Measurements from ENCODE around the gene PKD2L2. TPM values are rescaled to one million over a fixed set of nuclear protein-coding genes. Genes with fewer than 3 reads are reported as not detected.

The PKD2L2 gene
- polyA plus RNA-seq, 2 donors: 0.02 TPM; not detected in 1

DNA sequence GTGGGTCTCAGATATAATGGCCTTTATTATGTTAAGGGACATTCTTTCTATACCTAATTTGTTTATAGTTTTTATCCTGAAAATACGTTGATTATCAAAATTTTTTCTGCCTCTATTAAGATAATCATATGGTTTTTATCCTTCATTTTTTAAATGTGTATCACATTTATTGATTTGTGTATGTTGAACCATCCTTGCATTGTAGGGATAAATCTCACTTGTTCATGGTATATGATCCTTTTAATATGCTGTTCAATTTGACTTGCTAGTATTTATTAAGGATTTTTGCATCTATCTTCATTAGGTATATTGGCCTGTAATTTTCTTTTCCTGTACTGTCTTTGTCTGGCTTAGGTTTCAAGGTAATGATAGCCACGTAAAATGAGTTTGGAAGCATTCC is 25.5 kb downstream of the PKD2L2 start:
- Histone ChIP-seq H3K27me3 (ENCODE audit: control insufficient read depth in 1 of 2, insufficient read depth in 2 of 2, low read length in 2 of 2) (no peaks in the 10 kb centered on the region), H3K9me3 (ENCODE audit: control insufficient read depth in 2 of 2, insufficient read depth in 1 of 2, low read depth in 1 of 2, low read length in 1 of 2) (no peaks in the 10 kb centered on the region), H3K4me1 (ENCODE audit: control insufficient read depth in 2 of 2, insufficient read depth in 2 of 2, low read length in 1 of 2) (no peaks in the 10 kb centered on the region), H3K27ac (ENCODE audit: low read depth in 2 of 2, low read length in 1 of 2) (no peak overlapping the region), H3K4me3 (ENCODE audit: low read depth in 1 of 2, low read length in 2 of 2) (no peak overlapping the region), H3K36me3 (ENCODE audit: control insufficient read depth in 2 of 2, insufficient read depth in 2 of 2, low read length in 1 of 2) (no peaks in the 10 kb centered on the region)
- WGBS, 2 donors: 71 to 81% methylated on average over 2 of the region's 2 CpGs

DNA sequence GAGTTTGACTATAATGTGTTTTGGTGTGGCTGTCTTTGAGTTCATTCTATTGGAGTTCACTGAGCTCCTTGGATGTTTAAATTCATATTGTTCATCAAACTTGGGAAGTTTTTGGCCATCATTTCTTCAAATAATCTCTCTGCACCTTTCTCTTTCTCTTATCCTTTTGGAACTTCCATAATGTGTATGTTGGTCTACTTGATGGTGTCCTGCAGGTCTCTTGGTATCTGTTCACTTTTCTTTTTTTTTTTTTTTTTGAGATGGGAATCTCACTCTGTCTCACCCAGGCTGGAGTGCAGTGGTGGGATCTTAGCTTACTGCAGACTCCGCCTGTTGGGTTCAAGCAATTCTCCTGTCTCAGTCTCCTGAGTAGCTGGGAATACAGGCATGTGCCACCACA is 27.7 kb downstream of the PKD2L2 start:
- Histone ChIP-seq H3K4me3 (ENCODE audit: low read depth in 1 of 2, low read length in 2 of 2) (no peak overlapping the region), H3K9me3 (ENCODE audit: control insufficient read depth in 2 of 2, insufficient read depth in 1 of 2, low read depth in 1 of 2, low read length in 1 of 2) (no peaks in the 10 kb centered on the region), H3K27ac (ENCODE audit: low read depth in 2 of 2, low read length in 1 of 2) (no peak overlapping the region), H3K4me1 (ENCODE audit: control insufficient read depth in 2 of 2, insufficient read depth in 2 of 2, low read length in 1 of 2) (no peaks in the 10 kb centered on the region), H3K27me3 (ENCODE audit: control insufficient read depth in 1 of 2, insufficient read depth in 2 of 2, low read length in 2 of 2) (no peaks in the 10 kb centered on the region), H3K36me3 (ENCODE audit: control insufficient read depth in 2 of 2, insufficient read depth in 2 of 2, low read length in 1 of 2) (no peaks in the 10 kb centered on the region)
- WGBS, 2 donors: 47 to 100% methylated on average over 1 of the region's 1 CpG

DNA sequence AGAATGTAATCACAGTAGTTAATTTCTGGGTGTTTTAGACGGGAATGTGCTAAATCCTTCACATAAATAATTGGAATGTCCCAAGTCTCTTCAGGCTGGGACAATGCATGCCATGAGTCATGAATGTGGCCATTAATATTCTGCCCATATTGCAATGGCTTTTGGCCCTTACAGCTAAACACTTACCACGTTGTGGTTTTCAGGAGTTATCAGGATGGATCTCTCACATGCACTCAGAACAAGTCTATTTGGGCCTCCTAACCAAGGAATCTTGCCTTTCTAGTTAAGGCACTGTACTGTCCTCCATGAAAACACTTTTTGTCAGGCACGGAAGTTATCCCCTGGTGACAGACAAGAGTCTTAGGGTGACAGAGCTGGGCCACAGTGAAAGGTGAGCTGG is 32.7 kb downstream of the PKD2L2 start:
- Histone ChIP-seq H3K4me3 (ENCODE audit: low read depth in 1 of 2, low read length in 2 of 2) (no peak overlapping the region), H3K27me3 (ENCODE audit: control insufficient read depth in 1 of 2, insufficient read depth in 2 of 2, low read length in 2 of 2) (no peaks in the 10 kb centered on the region), H3K36me3 (ENCODE audit: control insufficient read depth in 2 of 2, insufficient read depth in 2 of 2, low read length in 1 of 2) (no peaks in the 10 kb centered on the region), H3K4me1 (ENCODE audit: control insufficient read depth in 2 of 2, insufficient read depth in 2 of 2, low read length in 1 of 2) (no peaks in the 10 kb centered on the region), H3K9me3 (ENCODE audit: control insufficient read depth in 2 of 2, insufficient read depth in 1 of 2, low read depth in 1 of 2, low read length in 1 of 2) (no peaks in the 10 kb centered on the region), H3K27ac (ENCODE audit: low read depth in 2 of 2, low read length in 1 of 2) (no peak overlapping the region)
- 47 to 51% methylated on average over 3 of the region's 3 CpGs for WGBS, 2 donors

DNA sequence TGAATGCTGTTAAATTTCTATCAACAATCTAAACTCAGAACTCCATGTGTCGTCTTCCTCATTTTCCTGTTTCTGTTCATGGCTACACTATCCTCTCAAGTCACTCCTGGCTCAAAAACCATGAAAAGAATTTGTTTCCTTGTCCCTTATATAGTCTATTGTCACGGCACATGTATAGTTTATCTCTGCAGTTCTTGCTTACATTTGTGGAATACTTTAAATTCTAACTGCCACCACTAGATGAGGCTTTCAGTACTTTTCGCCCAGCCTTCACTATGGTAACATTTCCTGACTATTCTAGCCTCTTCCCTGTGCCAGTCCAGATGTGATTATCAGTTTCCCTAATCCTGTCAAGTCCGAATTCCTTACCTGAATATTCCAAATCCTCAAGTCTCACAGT is 34.6 kb downstream of the PKD2L2 start:
- WGBS, 2 donors: 52 to 53% methylated on average over 4 of the region's 4 CpGs
- Histone ChIP-seq H3K27ac (ENCODE audit: low read depth in 2 of 2, low read length in 1 of 2) (no peak overlapping the region), H3K4me3 (ENCODE audit: low read depth in 1 of 2, low read length in 2 of 2) (no peak overlapping the region), H3K36me3 (ENCODE audit: control insufficient read depth in 2 of 2, insufficient read depth in 2 of 2, low read length in 1 of 2) (no peaks in the 10 kb centered on the region), H3K9me3 (ENCODE audit: control insufficient read depth in 2 of 2, insufficient read depth in 1 of 2, low read depth in 1 of 2, low read length in 1 of 2) (no peaks in the 10 kb centered on the region), H3K4me1 (ENCODE audit: control insufficient read depth in 2 of 2, insufficient read depth in 2 of 2, low read length in 1 of 2) (no peaks in the 10 kb centered on the region), H3K27me3 (ENCODE audit: control insufficient read depth in 1 of 2, insufficient read depth in 2 of 2, low read length in 2 of 2) (no peaks in the 10 kb centered on the region)

DNA sequence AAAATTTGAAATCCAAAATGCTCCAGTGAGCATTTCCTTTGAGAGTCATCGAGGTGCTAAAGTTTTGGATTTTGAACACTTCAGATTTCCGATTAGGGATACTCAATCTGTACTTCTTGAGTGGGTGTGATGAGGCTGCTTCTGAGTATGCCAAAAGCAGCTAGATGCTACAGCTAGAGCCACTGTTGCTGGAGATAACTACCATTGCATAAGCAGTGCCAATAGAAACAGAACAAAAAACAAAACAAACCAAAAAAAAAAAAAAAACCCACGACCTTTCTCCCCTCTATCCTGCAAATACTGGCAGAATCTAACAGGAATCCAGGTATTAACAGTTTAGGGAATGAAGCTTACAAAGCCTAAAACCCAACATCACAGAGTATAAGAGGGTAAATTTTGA is 43.5 kb downstream of the PKD2L2 start:
- Histone ChIP-seq H3K36me3 (ENCODE audit: control insufficient read depth in 2 of 2, insufficient read depth in 2 of 2, low read length in 1 of 2) (no peaks in the 10 kb centered on the region), H3K4me3 (ENCODE audit: low read depth in 1 of 2, low read length in 2 of 2) (no peak overlapping the region), H3K9me3 (ENCODE audit: control insufficient read depth in 2 of 2, insufficient read depth in 1 of 2, low read depth in 1 of 2, low read length in 1 of 2) (no peaks in the 10 kb centered on the region), H3K27me3 (ENCODE audit: control insufficient read depth in 1 of 2, insufficient read depth in 2 of 2, low read length in 2 of 2) (no peaks in the 10 kb centered on the region), H3K4me1 (ENCODE audit: control insufficient read depth in 2 of 2, insufficient read depth in 2 of 2, low read length in 1 of 2) (no peaks in the 10 kb centered on the region), H3K27ac (ENCODE audit: low read depth in 2 of 2, low read length in 1 of 2) (no peak overlapping the region)
- 67 to 69% methylated on average over 3 of the region's 3 CpGs for WGBS, 2 donors

DNA sequence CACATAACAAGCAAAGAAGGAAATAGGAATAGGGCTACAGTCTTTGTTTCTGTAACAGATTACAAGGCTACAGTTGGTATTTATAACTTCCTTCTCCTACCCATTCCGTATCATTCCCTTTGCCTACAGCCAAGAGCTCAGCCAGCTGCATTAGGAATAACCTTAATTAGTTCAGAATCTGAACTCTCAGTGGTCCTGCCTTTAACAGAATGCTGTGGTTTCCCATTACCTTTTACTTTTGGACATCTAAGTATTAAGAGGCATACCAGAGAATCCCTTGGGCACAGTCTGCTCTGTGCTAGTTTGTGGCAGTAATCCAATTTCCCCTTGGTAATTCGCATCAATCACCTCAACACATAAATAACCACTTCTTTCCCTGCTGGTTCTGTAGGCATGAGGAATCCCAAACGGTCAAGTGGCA is 44.2 kb downstream of the PKD2L2 start:
- no peaks in the 10 kb centered on the region for H3K4me1 ChIP-seq (ENCODE audit: control insufficient read depth in 2 of 2, insufficient read depth in 2 of 2, low read length in 1 of 2)
- H3K27ac ChIP-seq (ENCODE audit: low read depth in 2 of 2, low read length in 1 of 2): no peak overlapping the region
- H3K36me3 ChIP-seq (ENCODE audit: control insufficient read depth in 2 of 2, insufficient read depth in 2 of 2, low read length in 1 of 2): no peaks in the 10 kb centered on the region
- H3K27me3 ChIP-seq (ENCODE audit: control insufficient read depth in 1 of 2, insufficient read depth in 2 of 2, low read length in 2 of 2): no peaks in the 10 kb centered on the region
- WGBS, 2 donors: 44% methylated on average over 3 of the region's 3 CpGs
- H3K9me3 ChIP-seq (ENCODE audit: control insufficient read depth in 2 of 2, insufficient read depth in 1 of 2, low read depth in 1 of 2, low read length in 1 of 2): no peaks in the 10 kb centered on the region
- no peak overlapping the region for H3K4me3 ChIP-seq (ENCODE audit: low read depth in 1 of 2, low read length in 2 of 2)

DNA sequence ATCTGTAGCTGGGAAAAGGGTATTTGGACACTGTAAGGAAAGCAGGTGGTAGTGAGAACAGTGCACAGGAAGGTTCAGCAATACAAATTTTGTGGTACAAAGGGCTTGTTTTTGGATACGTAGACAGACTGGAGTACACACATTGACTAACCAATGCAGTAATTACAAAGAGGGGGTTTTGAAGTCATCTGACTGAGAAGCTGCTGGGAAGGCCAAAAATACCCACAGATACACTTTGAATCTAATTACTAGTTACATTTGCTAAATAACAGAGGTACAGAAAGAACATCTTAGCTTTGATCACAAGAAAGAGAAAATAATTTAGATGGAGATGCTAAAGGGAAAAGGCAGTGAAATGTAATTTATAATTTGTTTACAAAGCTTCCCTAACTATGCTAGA is 45.9 kb downstream of the PKD2L2 start:
- H3K4me3 ChIP-seq (ENCODE audit: low read depth in 1 of 2, low read length in 2 of 2): no peak overlapping the region
- H3K4me1 ChIP-seq (ENCODE audit: control insufficient read depth in 2 of 2, insufficient read depth in 2 of 2, low read length in 1 of 2): no peaks in the 10 kb centered on the region
- peaks cover 3 to 8% of the 10 kb centered on the region in 2 donors for H3K36me3 ChIP-seq (ENCODE audit: control insufficient read depth in 2 of 2, insufficient read depth in 2 of 2, low read length in 1 of 2)
- no peaks in the 10 kb centered on the region for H3K27me3 ChIP-seq (ENCODE audit: control insufficient read depth in 1 of 2, insufficient read depth in 2 of 2, low read length in 2 of 2)
- no peak overlapping the region for H3K27ac ChIP-seq (ENCODE audit: low read depth in 2 of 2, low read length in 1 of 2)
- no peaks in the 10 kb centered on the region for H3K9me3 ChIP-seq (ENCODE audit: control insufficient read depth in 2 of 2, insufficient read depth in 1 of 2, low read depth in 1 of 2, low read length in 1 of 2)
- 84 to 92% methylated on average over 1 of the region's 1 CpG for WGBS, 2 donors

DNA sequence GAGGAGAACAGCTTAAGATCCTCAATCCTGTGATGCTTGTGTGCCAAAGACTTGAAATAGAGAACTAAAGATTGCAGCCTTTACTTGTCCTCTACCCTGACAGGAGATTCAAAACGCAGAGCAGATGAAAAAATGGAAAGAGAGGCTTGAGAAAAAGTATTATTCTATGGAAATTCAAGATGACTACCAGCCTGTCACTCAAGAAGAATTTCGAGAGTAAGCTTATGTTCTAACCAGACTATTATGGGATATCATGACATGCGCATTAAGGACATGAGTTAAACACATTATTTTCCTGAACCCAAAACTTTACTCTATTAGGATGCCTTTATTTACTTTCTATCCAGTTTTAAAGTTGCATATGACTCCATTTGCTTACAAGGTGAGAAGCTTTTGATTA is 46.4 kb downstream of the PKD2L2 start:
- Histone ChIP-seq H3K27ac (ENCODE audit: low read depth in 2 of 2, low read length in 1 of 2) (no peak overlapping the region), H3K4me1 (ENCODE audit: control insufficient read depth in 2 of 2, insufficient read depth in 2 of 2, low read length in 1 of 2) (no peaks in the 10 kb centered on the region), H3K36me3 (ENCODE audit: control insufficient read depth in 2 of 2, insufficient read depth in 2 of 2, low read length in 1 of 2) (peaks cover 3 to 8% of the 10 kb centered on the region in 2 donors), H3K9me3 (ENCODE audit: control insufficient read depth in 2 of 2, insufficient read depth in 1 of 2, low read depth in 1 of 2, low read length in 1 of 2) (no peaks in the 10 kb centered on the region), H3K4me3 (ENCODE audit: low read depth in 1 of 2, low read length in 2 of 2) (no peak overlapping the region), H3K27me3 (ENCODE audit: control insufficient read depth in 1 of 2, insufficient read depth in 2 of 2, low read length in 2 of 2) (no peaks in the 10 kb centered on the region)
- WGBS, 2 donors: 82 to 88% methylated on average over 3 of the region's 3 CpGs

DNA sequence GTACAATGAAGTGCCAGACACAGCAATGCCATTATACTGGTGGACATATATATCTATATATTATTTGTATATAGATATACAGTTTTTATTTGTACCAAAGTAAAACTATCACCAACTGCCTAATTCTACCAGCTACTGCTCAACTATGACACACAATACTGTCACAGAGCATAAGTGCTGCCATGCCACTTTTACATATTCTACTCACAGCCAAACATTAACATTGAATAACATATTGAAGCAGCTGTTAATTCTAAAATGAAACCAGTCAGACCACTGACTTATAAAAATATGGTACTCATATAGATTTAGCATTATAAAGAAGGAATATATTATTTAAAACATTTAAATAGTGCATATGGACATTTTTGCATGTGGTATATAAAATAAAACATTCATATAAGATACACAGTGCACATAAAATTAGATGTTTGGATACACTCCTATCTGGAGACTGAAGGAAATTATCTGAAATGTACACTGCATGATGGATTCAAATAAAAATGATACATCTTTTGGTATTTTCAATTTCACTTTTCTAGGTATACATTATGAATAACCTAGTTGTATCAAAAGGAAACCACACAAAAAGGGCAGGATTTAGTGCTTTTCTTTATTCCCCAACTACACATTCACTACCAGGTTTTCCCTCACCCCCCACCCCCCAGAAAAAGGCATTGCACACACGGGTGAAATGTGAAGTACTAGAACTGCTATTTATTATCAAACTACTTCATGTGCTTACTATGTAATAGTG is 48.9 kb downstream of the PKD2L2 start:
- 59 to 71% methylated on average over 1 of the region's 1 CpG for WGBS, 2 donors
- H3K27me3 ChIP-seq (ENCODE audit: control insufficient read depth in 1 of 2, insufficient read depth in 2 of 2, low read length in 2 of 2): no peaks in the 10 kb centered on the region
- no peak overlapping the region for H3K27ac ChIP-seq (ENCODE audit: low read depth in 2 of 2, low read length in 1 of 2)
- peaks cover 5 to 8% of the 10 kb centered on the region in 2 donors for H3K36me3 ChIP-seq (ENCODE audit: control insufficient read depth in 2 of 2, insufficient read depth in 2 of 2, low read length in 1 of 2)
- H3K4me3 ChIP-seq (ENCODE audit: low read depth in 1 of 2, low read length in 2 of 2): no peak overlapping the region
- H3K4me1 ChIP-seq (ENCODE audit: control insufficient read depth in 2 of 2, insufficient read depth in 2 of 2, low read length in 1 of 2): no peaks in the 10 kb centered on the region
- no peaks in the 10 kb centered on the region for H3K9me3 ChIP-seq (ENCODE audit: control insufficient read depth in 2 of 2, insufficient read depth in 1 of 2, low read depth in 1 of 2, low read length in 1 of 2)

DNA sequence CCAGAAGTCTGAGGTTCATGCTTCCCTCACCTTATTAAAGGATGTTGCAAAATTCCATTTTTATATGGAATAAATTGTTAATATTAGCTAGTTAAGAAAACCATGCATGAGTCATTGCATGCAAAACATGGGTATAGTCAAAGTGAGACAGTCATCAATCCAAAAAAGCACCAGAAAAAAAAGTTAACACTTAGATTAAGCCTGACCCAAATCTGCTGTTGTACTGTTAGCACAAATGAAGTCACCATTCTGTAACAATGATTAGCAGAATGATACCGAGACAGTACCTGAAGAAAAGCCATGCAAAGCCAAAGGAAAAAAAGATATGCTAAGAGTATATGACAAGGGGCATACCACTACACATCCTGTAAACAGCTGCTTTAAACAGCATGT is 49.5 kb downstream of the PKD2L2 start:
- WGBS, 2 donors: 81 to 93% methylated on average over 1 of the region's 1 CpG
- H3K9me3 ChIP-seq (ENCODE audit: control insufficient read depth in 2 of 2, insufficient read depth in 1 of 2, low read depth in 1 of 2, low read length in 1 of 2): no peaks in the 10 kb centered on the region
- peaks cover 5 to 8% of the 10 kb centered on the region in 2 donors for H3K36me3 ChIP-seq (ENCODE audit: control insufficient read depth in 2 of 2, insufficient read depth in 2 of 2, low read length in 1 of 2)
- H3K4me3 ChIP-seq (ENCODE audit: low read depth in 1 of 2, low read length in 2 of 2): no peak overlapping the region
- H3K27ac ChIP-seq (ENCODE audit: low read depth in 2 of 2, low read length in 1 of 2): no peak overlapping the region
- no peaks in the 10 kb centered on the region for H3K4me1 ChIP-seq (ENCODE audit: control insufficient read depth in 2 of 2, insufficient read depth in 2 of 2, low read length in 1 of 2)
- H3K27me3 ChIP-seq (ENCODE audit: control insufficient read depth in 1 of 2, insufficient read depth in 2 of 2, low read length in 2 of 2): no peaks in the 10 kb centered on the region
